Neural cell (in vitro differentiated cells): ENCODE results near the gene RALGPS1. TPM values are rescaled to one million over a fixed set of nuclear protein-coding genes. Genes with fewer than 3 reads are reported as not detected.

Experiments
- H2AFZ ChIP-seq: fragments of 200-600, 300-800 bp; sonication (generic), shearing (Covaris generic); 2 replicates; pipeline ENCODE4 v1.6.0; 2014; ENCODE audit warnings: low read depth, mild to moderate bottlenecking, antibody characterized with exemption, low read length, moderate library complexity
- H3F3A ChIP-seq: fragments of 200-600 bp; shearing (Covaris generic); 2 replicates; pipeline ENCODE4 v1.6.1; 2016; ENCODE audit warnings: mild to moderate bottlenecking, moderate library complexity, mixed read lengths, antibody characterized with exemption, low read length; ENCODE audit not compliant: insufficient read depth, poor library complexity, severe bottlenecking
- H3K27ac ChIP-seq: fragments of 200-600, 300-800 bp; sonication (generic), shearing (Covaris generic); 2 replicates; pipeline ENCODE4 v1.5.1; 2014; ENCODE audit warnings: mild to moderate bottlenecking, low read length, moderate library complexity
- H3K27me3 ChIP-seq: fragments of 300-800, 200-600 bp; sonication (generic), shearing (Covaris generic); 2 replicates; pipeline ENCODE4 v1.6.0; 2014; ENCODE audit warnings: mild to moderate bottlenecking, low read depth, low read length, moderate library complexity; ENCODE audit not compliant: insufficient read depth
- H3K36me3 ChIP-seq: fragments of 300-800, 200-600 bp; sonication (generic), shearing (Covaris generic); 2 replicates; pipeline ENCODE4 v1.5.1; 2014; ENCODE audit warnings: mild to moderate bottlenecking, antibody characterized with exemption, low read length, moderate library complexity; ENCODE audit not compliant: insufficient read depth
- H3K4me2 ChIP-seq: fragments of 300-800, 200-600 bp; sonication (generic), shearing (Covaris generic); 2 replicates; pipeline ENCODE4 v1.6.0; 2014; ENCODE audit warnings: mild to moderate bottlenecking, low read length
- H3K4me3 ChIP-seq: fragments of 300-800, 200-600 bp; sonication (generic), shearing (Covaris generic); 2 replicates; pipeline ENCODE4 v1.5.1; 2014; ENCODE audit warnings: mild to moderate bottlenecking, low read length, moderate library complexity
- H3K79me2 ChIP-seq: fragments of 200-600 bp; shearing (Covaris generic); replicated peaks from 2 replicates; pipeline ENCODE4 v1.6.0; 2014; ENCODE audit warnings: mild to moderate bottlenecking, low read length, moderate library complexity; ENCODE audit not compliant: insufficient read depth
- H3K9ac ChIP-seq: fragments of 300-800, 200-600 bp; sonication (generic), shearing (Covaris generic); 2 replicates; pipeline ENCODE4 v1.6.1; 2016; ENCODE audit warnings: mild to moderate bottlenecking, low read length, mixed read lengths
- H3K9me2 ChIP-seq: fragments of 200-600 bp; shearing (Covaris generic); 2 replicates; pipeline ENCODE4 v1.6.1; 2016; ENCODE audit warnings: mild to moderate bottlenecking, low read length, mixed read lengths; ENCODE audit not compliant: insufficient read depth
- H3K9me3 ChIP-seq: fragments of 200-600, 300-800 bp; sonication (generic), shearing (Covaris generic); 2 replicates; pipeline ENCODE4 v1.6.1; 2016; ENCODE audit warnings: mild to moderate bottlenecking, mixed run types, low read length, moderate library complexity, mixed read lengths
- H4K20me1 ChIP-seq: fragments of 200-600 bp; shearing (Covaris generic); 2 replicates; pipeline ENCODE4 v1.6.1; 2016; ENCODE audit warnings: mild to moderate bottlenecking, mixed run types; ENCODE audit not compliant: insufficient read depth
- EP300 ChIP-seq: fragments of 450-650 bp; conservative IDR thresholded peaks from 2 replicates; pipeline ENCODE4 v1.6.1; 2014; ENCODE audit warnings: antibody characterized with exemption, mild to moderate bottlenecking, moderate library complexity; ENCODE audit not compliant: poor library complexity, severe bottlenecking
- EZH2 ChIP-seq: fragments of 200-600, 300-800 bp; shearing (Covaris generic), sonication (generic); IDR thresholded peaks from 2 replicates; pipeline ENCODE4 v1.6.1; 2014; ENCODE audit warnings: antibody characterized with exemption, low read length, borderline replicate concordance, mild to moderate bottlenecking; ENCODE audit not compliant: insufficient read depth, poor library complexity, severe bottlenecking
- MXI1 ChIP-seq: fragments of 450-650 bp; conservative IDR thresholded peaks from 2 replicates; pipeline ENCODE4 v1.6.1; 2014; ENCODE audit warnings: antibody characterized with exemption, mild to moderate bottlenecking; ENCODE audit not compliant: poor library complexity, severe bottlenecking
- POLR2AphosphoS5 ChIP-seq: IDR thresholded peaks from 2 replicates; pipeline ENCODE4 v1.6.1; 2012
- RAD21 ChIP-seq: fragments of 450-650 bp; conservative IDR thresholded peaks from 2 replicates; pipeline ENCODE4 v1.6.1; 2014; ENCODE audit warnings: antibody characterized with exemption, mild to moderate bottlenecking, moderate library complexity
- SMC3 ChIP-seq: fragments of 450-650 bp; conservative IDR thresholded peaks from 2 replicates; pipeline ENCODE4 v1.6.1; 2014; ENCODE audit warnings: antibody characterized with exemption, mild to moderate bottlenecking, moderate library complexity; ENCODE audit not compliant: poor library complexity
- TAF1 ChIP-seq: IDR thresholded peaks from 2 replicates; pipeline ENCODE4 v1.6.1; 2012; ENCODE audit warnings: low read depth
- polyA plus RNA-seq: library from polyadenylated mRNA; depleted of rRNA; stranded (reverse); fragments of >200 nt; gene quantifications from 2 replicates; pipeline ENCODE4 v1.2.3, GENCODE V29; 2014
- TF ChIP-seq, protein P1 (sequence below): IDR thresholded peaks from 2 replicates; pipeline ENCODE4 v1.6.1; 2012; ENCODE audit warnings: borderline replicate concordance
- TF ChIP-seq, protein P2 (sequence below): fragments of 450-650 bp; IDR thresholded peaks from 2 replicates; pipeline ENCODE4 v1.5.1; 2014; ENCODE audit warnings: antibody characterized with exemption, mild to moderate bottlenecking, moderate library complexity; ENCODE audit not compliant: poor library complexity, severe bottlenecking

Gene RALGPS1
- polyA plus RNA-seq, 1 donor from 2014 or later, result 37.1 TPM

GRCh38 chr9:126957687-126958053 lies 43.1 kb downstream of the RALGPS1 start:
- Histone ChIP-seq H3K27me3 (no peaks in the 10 kb centered on the region), H2AFZ (no peak overlapping the region), H3K9ac (no peak overlapping the region), H3K9me3 (no peaks in the 10 kb centered on the region), H3K4me3 (no peak overlapping the region), H3K27ac (no peak overlapping the region), H4K20me1 (no peaks in the 10 kb centered on the region), H3K79me2 (no peaks in the 10 kb centered on the region), H3K4me2 (no peak overlapping the region), H3K9me2 (no peaks in the 10 kb centered on the region), H3K36me3 (no peaks in the 10 kb centered on the region), H3F3A (no peaks in the 10 kb centered on the region)
- TF ChIP-seq, protein P1, sequence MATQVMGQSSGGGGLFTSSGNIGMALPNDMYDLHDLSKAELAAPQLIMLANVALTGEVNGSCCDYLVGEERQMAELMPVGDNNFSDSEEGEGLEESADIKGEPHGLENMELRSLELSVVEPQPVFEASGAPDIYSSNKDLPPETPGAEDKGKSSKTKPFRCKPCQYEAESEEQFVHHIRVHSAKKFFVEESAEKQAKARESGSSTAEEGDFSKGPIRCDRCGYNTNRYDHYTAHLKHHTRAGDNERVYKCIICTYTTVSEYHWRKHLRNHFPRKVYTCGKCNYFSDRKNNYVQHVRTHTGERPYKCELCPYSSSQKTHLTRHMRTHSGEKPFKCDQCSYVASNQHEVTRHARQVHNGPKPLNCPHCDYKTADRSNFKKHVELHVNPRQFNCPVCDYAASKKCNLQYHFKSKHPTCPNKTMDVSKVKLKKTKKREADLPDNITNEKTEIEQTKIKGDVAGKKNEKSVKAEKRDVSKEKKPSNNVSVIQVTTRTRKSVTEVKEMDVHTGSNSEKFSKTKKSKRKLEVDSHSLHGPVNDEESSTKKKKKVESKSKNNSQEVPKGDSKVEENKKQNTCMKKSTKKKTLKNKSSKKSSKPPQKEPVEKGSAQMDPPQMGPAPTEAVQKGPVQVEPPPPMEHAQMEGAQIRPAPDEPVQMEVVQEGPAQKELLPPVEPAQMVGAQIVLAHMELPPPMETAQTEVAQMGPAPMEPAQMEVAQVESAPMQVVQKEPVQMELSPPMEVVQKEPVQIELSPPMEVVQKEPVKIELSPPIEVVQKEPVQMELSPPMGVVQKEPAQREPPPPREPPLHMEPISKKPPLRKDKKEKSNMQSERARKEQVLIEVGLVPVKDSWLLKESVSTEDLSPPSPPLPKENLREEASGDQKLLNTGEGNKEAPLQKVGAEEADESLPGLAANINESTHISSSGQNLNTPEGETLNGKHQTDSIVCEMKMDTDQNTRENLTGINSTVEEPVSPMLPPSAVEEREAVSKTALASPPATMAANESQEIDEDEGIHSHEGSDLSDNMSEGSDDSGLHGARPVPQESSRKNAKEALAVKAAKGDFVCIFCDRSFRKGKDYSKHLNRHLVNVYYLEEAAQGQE, result no peak
- TF ChIP-seq POLR2AphosphoS5 (no peak), EZH2 (no peak), SMC3 (no peak), RAD21 (no peak), TAF1 (no peak), MXI1 (no peak)
- TF ChIP-seq, protein P2, sequence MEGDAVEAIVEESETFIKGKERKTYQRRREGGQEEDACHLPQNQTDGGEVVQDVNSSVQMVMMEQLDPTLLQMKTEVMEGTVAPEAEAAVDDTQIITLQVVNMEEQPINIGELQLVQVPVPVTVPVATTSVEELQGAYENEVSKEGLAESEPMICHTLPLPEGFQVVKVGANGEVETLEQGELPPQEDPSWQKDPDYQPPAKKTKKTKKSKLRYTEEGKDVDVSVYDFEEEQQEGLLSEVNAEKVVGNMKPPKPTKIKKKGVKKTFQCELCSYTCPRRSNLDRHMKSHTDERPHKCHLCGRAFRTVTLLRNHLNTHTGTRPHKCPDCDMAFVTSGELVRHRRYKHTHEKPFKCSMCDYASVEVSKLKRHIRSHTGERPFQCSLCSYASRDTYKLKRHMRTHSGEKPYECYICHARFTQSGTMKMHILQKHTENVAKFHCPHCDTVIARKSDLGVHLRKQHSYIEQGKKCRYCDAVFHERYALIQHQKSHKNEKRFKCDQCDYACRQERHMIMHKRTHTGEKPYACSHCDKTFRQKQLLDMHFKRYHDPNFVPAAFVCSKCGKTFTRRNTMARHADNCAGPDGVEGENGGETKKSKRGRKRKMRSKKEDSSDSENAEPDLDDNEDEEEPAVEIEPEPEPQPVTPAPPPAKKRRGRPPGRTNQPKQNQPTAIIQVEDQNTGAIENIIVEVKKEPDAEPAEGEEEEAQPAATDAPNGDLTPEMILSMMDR, result no peak

- Histone ChIP-seq H2AFZ (no peak overlapping the region), H3K36me3 (no peaks in the 10 kb centered on the region), H3K27me3 (no peaks in the 10 kb centered on the region), H3K79me2 (no peaks in the 10 kb centered on the region), H3K4me3 (no peak overlapping the region), H3K27ac (no peak overlapping the region), H3K9me2 (no peaks in the 10 kb centered on the region), H3K9ac (no peak overlapping the region), H4K20me1 (no peaks in the 10 kb centered on the region), H3K4me2 (no peak overlapping the region), H3K9me3 (no peaks in the 10 kb centered on the region), H3F3A (no peaks in the 10 kb centered on the region)
- TF ChIP-seq MXI1 (no peak), RAD21 (no peak), EP300 (no peak)
- TF ChIP-seq, protein P2, result no peak
These were observed 44.8 kb downstream of the RALGPS1 start for GRCh38 chr9:126959336-126959735.
